Measurements from ENCODE around the gene UBQLN1. TPM values are rescaled to one million over a fixed set of nuclear protein-coding genes. Genes with fewer than 3 reads are reported as not detected.

The UBQLN1 gene
- total RNA-seq (2022) (56.0 and 56.3 TPM in 2 replicates), Bru-seq, nascent RNA (percentile 86 among the genes with signal in this experiment), BruChase-seq, experiment 1, labeled RNA remaining after a 2-hour chase (percentile 85 among the genes with signal in this experiment), BruChase-seq, experiment 2, labeled RNA remaining after a 6-hour chase (percentile 90 among the genes with signal in this experiment)
- long read RNA-seq, full-length matches to known transcripts = 71 of 86 reads
- long read RNA-seq, partial matches to known transcripts = 1 of 86 reads
- long read RNA-seq, other reads (novel, unspliced or antisense) = 14 of 86 reads

- Mint-ChIP-seq H3K4me3 (ENCODE audit: unreplicated experiment) (peak within 1 kb of the TSS; percentile 90), H3K36me3 (ENCODE audit: insufficient read depth, unreplicated experiment) (peaks cover 36% of the 10 kb centered on the region), H3K4me1 (ENCODE audit: low read depth, unreplicated experiment) (no peaks in the 10 kb centered on the region), H3K27me3 (ENCODE audit: insufficient read depth, unreplicated experiment) (no peaks in the 10 kb centered on the region), H3K27ac (ENCODE audit: unreplicated experiment) (peak within 1 kb of the TSS; percentile 99), H3K9me3 (ENCODE audit: unreplicated experiment) (no peaks in the 10 kb centered on the region)
- ChIA-PET POLR2A (no interaction called here), CTCF (no interaction called here)
- no TSS peak for BruUV-seq (replicated peaks)
- no peaks in the 10 kb centered on the region for H3K27me3 ChIP-seq (replicated peaks; ENCODE audit: control insufficient read depth, insufficient read depth, low read length)
- H3K4me1 ChIP-seq = 0 out of 2 replicates have a peak, but pooled peaks cover 4% of the 10 kb centered on the region
- intact Hi-C loops (cut with micrococcal nuclease; ENCODE audit: unreplicated experiment) = loop anchor here (5.0 kb wide), 2 partner anchors 41 to 61 kb away; no protein-coding TSS in a partner anchor
- TF ChIP-seq, protein P1, sequence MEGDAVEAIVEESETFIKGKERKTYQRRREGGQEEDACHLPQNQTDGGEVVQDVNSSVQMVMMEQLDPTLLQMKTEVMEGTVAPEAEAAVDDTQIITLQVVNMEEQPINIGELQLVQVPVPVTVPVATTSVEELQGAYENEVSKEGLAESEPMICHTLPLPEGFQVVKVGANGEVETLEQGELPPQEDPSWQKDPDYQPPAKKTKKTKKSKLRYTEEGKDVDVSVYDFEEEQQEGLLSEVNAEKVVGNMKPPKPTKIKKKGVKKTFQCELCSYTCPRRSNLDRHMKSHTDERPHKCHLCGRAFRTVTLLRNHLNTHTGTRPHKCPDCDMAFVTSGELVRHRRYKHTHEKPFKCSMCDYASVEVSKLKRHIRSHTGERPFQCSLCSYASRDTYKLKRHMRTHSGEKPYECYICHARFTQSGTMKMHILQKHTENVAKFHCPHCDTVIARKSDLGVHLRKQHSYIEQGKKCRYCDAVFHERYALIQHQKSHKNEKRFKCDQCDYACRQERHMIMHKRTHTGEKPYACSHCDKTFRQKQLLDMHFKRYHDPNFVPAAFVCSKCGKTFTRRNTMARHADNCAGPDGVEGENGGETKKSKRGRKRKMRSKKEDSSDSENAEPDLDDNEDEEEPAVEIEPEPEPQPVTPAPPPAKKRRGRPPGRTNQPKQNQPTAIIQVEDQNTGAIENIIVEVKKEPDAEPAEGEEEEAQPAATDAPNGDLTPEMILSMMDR (IDR thresholded peaks at IDR 0.05; ENCODE audit: insufficient read depth in 1 of 2, low read depth in 1 of 2, low read length in 1 of 2, severe bottlenecking in 1 of 2, unreplicated experiment in 1 of 2) = no peak
- no peaks in the 10 kb centered on the region for H3K9me3 ChIP-seq
- peak; percentile 82 to 87 for DNase-seq
- peak within 1 kb of the TSS; percentile 87 for H3K4me3 ChIP-seq (ENCODE audit: low read depth, low read length)
- H3K36me3 ChIP-seq (ENCODE audit: control insufficient read depth, insufficient read depth, low read length) = no peaks in the 10 kb centered on the region
Observed at GRCh38 chr9:83707768-83708514, at the start of gene UBQLN1. UBQLN1 (minus strand) TSS chr9:83707958; CDS start chr9:83707679, 279 bp downstream.

GRCh38 chr9:83754383-83754977, 46.7 kb upstream of the UBQLN1 start:
- Histone ChIP-seq H3K4me1 (no peaks in the 10 kb centered on the region), H3K27me3 (replicated peaks; ENCODE audit: control insufficient read depth, insufficient read depth, low read length) (no peaks in the 10 kb centered on the region), H3K4me3 (ENCODE audit: low read depth, low read length) (no peak overlapping the region), H3K36me3 (ENCODE audit: control insufficient read depth, insufficient read depth, low read length) (no peaks in the 10 kb centered on the region), H3K9me3 (no peaks in the 10 kb centered on the region)
- no peaks in the 10 kb centered on the region for H3K4me1 Mint-ChIP-seq (ENCODE audit: low read depth, unreplicated experiment)
- DNase-seq = no peak
- H3K36me3 Mint-ChIP-seq (ENCODE audit: insufficient read depth, unreplicated experiment) = no peaks in the 10 kb centered on the region
- ChIA-PET CTCF (no interaction called here), POLR2A (no interaction called here)
- H3K9me3 Mint-ChIP-seq (ENCODE audit: unreplicated experiment) = no peaks in the 10 kb centered on the region
- no peak overlapping the region for H3K27ac Mint-ChIP-seq (ENCODE audit: unreplicated experiment)
- H3K4me3 Mint-ChIP-seq (ENCODE audit: unreplicated experiment) = no peak overlapping the region
- intact Hi-C loops (cut with micrococcal nuclease; ENCODE audit: unreplicated experiment) = no loop called here
- TF ChIP-seq, protein P1 (IDR thresholded peaks at IDR 0.05; ENCODE audit: insufficient read depth in 1 of 2, low read depth in 1 of 2, low read length in 1 of 2, severe bottlenecking in 1 of 2, unreplicated experiment in 1 of 2) = no peak
- H3K27me3 Mint-ChIP-seq (ENCODE audit: insufficient read depth, unreplicated experiment) = peaks cover 2% of the 10 kb centered on the region
- no TSS peak for BruUV-seq (replicated peaks)

DNA sequence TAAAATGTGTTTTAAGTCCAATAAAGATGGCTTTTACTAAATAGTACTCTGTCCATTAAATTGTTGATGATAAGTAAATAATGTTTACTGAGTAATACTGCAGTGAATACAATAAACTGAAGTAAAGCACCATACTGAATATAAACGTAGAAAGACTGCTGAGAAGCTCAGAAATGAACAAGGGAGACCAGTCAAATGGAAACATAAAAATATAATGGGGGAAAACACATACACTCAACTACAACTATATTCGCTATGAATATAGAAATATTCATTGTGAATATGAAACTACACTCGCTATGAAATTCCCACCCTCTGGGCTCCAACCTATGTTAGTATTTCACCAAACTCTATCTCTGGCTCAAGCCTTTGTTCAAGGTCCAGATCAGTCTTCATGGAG, 41.9 kb upstream of the UBQLN1 start:
- Histone ChIP-seq H3K36me3 (ENCODE audit: control insufficient read depth, insufficient read depth, low read length) (no peaks in the 10 kb centered on the region), H3K9me3 (no peaks in the 10 kb centered on the region), H3K4me1 (no peaks in the 10 kb centered on the region), H3K27me3 (replicated peaks; ENCODE audit: control insufficient read depth, insufficient read depth, low read length) (no peaks in the 10 kb centered on the region), H3K4me3 (ENCODE audit: low read depth, low read length) (no peak overlapping the region)
- BruUV-seq (replicated peaks) = no TSS peak
- Mint-ChIP-seq H3K36me3 (ENCODE audit: insufficient read depth, unreplicated experiment) (no peaks in the 10 kb centered on the region), H3K27me3 (ENCODE audit: insufficient read depth, unreplicated experiment) (no peaks in the 10 kb centered on the region), H3K27ac (ENCODE audit: unreplicated experiment) (no peak overlapping the region), H3K9me3 (ENCODE audit: unreplicated experiment) (no peaks in the 10 kb centered on the region), H3K4me1 (ENCODE audit: low read depth, unreplicated experiment) (no peaks in the 10 kb centered on the region), H3K4me3 (ENCODE audit: unreplicated experiment) (no peak overlapping the region)
- no peak for DNase-seq
- ChIA-PET CTCF (interaction anchor here (0.6 kb wide), 1 partner anchor 30 kb away, joined by 4 read pairs; no protein-coding TSS in a partner anchor), POLR2A (no interaction called here)
- intact Hi-C loops (cut with micrococcal nuclease; ENCODE audit: unreplicated experiment) = no loop called here
- TF ChIP-seq, protein P1 (IDR thresholded peaks at IDR 0.05; ENCODE audit: insufficient read depth in 1 of 2, low read depth in 1 of 2, low read length in 1 of 2, severe bottlenecking in 1 of 2, unreplicated experiment in 1 of 2) = no peak

Data from Caco-2 (cell line).